Central memory CD8-positive, alpha-beta T cell (primary cell): ENCODE results near the gene FBXL16.
A peak's percentile ranks its signal among the peaks of the same experiment; 100 is the strongest.
"Not testable (repeated sequence)": the region's sequence is repeated elsewhere in the genome, so short reads cannot be mapped to it uniquely, and the experiment has no call there.

Experiments
- ATAC-seq: fragments of 150-1000 bp; cut with Tn5 transposase; replicated peaks from 2 replicates; pipeline ENCODE4 v1.10.0; 2022; ENCODE audit warnings: mild to moderate bottlenecking, moderate FRiP score, moderate number of reproducible peaks; ENCODE audit not compliant: poor library complexity, severe bottlenecking; ENCODE audit errors: extremely low read depth
- DNase-seq, 2 donors: peaks; one replicate each; pipeline ENCODE4 v3.0.0; 2021; ENCODE audit warnings: low spot score in 2 of 2
- H3K27ac Mint-ChIP-seq: one replicate; pipeline ENCODE4 v1.8.0; 2022; ENCODE audit warnings: low read depth, mild to moderate bottlenecking, moderate library complexity, mixed read lengths
- H3K27me3 Mint-ChIP-seq: one replicate; pipeline ENCODE4 v1.8.0; 2022; ENCODE audit warnings: mixed read lengths
- H3K36me3 Mint-ChIP-seq: one replicate; pipeline ENCODE4 v1.8.0; 2022; ENCODE audit warnings: mild to moderate bottlenecking, moderate library complexity, mixed read lengths; ENCODE audit not compliant: insufficient read depth
- H3K4me1 Mint-ChIP-seq: one replicate; pipeline ENCODE4 v1.8.0; 2022; ENCODE audit warnings: mixed read lengths
- H3K4me3 Mint-ChIP-seq: one replicate; pipeline ENCODE4 v1.8.0; 2022; ENCODE audit warnings: mild to moderate bottlenecking, moderate library complexity, mixed read lengths
- H3K9me3 Mint-ChIP-seq: one replicate; pipeline ENCODE4 v1.8.0; 2022; ENCODE audit warnings: mixed read lengths

Gene FBXL16

DNA sequence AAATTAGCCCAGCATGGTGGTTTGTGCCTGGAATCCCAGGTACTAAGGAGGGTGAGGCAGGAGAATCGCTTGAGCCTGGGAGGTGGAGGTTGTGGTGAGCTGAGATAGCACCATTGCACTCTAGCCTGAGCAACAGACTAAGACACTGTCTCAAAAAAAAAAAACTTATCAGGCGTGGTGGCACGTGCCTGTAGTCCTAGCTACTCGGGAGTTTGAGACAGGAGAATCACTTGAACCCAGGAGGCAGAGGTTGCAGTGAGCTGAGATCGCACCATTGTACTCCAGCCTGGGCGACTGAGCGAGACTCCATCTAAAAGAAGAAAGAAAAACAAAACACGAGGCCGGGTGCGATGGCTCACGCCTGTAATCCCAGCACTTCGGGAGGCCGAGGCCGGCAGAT is 37.3 kb upstream of the FBXL16 start:
- not testable (repeated sequence) for H3K9me3 Mint-ChIP-seq, ATAC-seq, H3K27me3 Mint-ChIP-seq, DNase-seq, H3K4me1 Mint-ChIP-seq, H3K27ac Mint-ChIP-seq, H3K4me3 Mint-ChIP-seq
- H3K36me3 Mint-ChIP-seq, result peaks cover 13% of the 10 kb centered on the region

- Mint-ChIP-seq H3K27ac (no peak overlapping the region), H3K9me3 (no peaks in the 10 kb centered on the region), H3K36me3 (peaks cover 18% of the 10 kb centered on the region), H3K27me3 (no peaks in the 10 kb centered on the region), H3K4me1 (no peaks in the 10 kb centered on the region), H3K4me3 (peak overlapping the region; percentile 69)
- ATAC-seq (no peak), DNase-seq (no peak)
Measured at GRCh38 chr16:741986-742629, 36.5 kb upstream of the FBXL16 start.

DNA sequence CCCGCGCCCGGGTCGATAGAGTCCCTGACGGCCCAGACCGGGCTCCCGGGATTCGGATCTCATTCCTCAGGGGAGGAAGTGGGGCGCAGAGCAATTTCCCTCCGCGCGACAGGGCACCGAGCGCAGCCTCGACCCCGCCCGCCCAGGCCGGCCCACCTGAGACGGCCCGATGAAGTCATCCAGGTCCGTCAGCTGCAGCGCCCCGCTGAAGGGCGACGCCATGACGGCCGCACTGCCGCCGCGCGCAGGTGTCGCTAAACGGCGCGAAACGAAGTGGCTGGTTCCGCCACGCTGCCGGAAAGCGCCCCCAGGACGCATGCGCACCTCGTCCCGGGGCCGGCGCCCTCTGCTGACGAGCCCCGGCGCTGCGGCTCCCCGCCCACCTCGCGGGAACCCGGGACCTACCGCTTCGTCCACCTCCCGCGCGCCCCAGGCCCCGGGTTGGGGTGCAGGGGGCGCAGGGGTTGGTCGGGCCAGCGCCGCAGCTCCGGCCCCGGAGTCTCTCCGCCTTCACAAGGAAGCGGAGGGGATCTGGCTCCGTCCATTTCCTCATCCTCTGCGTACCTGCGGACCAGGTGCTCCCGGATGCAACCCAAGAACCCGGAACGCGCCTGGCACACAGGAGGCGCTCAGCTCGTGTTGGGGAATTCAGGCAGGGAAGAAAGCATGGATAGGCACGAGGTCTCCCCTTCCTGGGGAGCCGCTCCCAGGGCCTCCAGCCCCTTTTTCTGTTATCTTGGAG is 35.3 kb upstream of the FBXL16 start, which contains the start of gene CIAO3:
CIAO3 (minus strand) TSS at position 234 of the 742 bp plus-strand sequence; CDS start at position 222, 12 bp downstream.
- Mint-ChIP-seq H3K27ac (no peak within 1 kb of the TSS), H3K36me3 (peaks cover 27% of the 10 kb centered on the region), H3K4me3 (peak within 1 kb of the TSS; percentile 69), H3K9me3 (no peaks in the 10 kb centered on the region), H3K4me1 (no peaks in the 10 kb centered on the region), H3K27me3 (no peaks in the 10 kb centered on the region)
- ATAC-seq (peak; percentile 85), DNase-seq (peak; percentile 88 to 97)

GRCh38 chr16:740459-740763 is 34.8 kb upstream of the FBXL16 start:
- peak overlapping the region; percentile 69 for H3K4me3 Mint-ChIP-seq
- DNase-seq (no peak), ATAC-seq (peak; percentile 21)
- H3K4me1 Mint-ChIP-seq, result peaks cover 1% of the 10 kb centered on the region
- H3K27ac Mint-ChIP-seq, result no peak overlapping the region
- no peaks in the 10 kb centered on the region for H3K9me3 Mint-ChIP-seq
- H3K27me3 Mint-ChIP-seq, result no peaks in the 10 kb centered on the region
- H3K36me3 Mint-ChIP-seq, result peaks cover 31% of the 10 kb centered on the region

- Mint-ChIP-seq H3K27ac (no peak overlapping the region), H3K36me3 (peaks cover 31% of the 10 kb centered on the region), H3K27me3 (no peaks in the 10 kb centered on the region), H3K4me3 (peak overlapping the region; percentile 69), H3K4me1 (peaks cover 6% of the 10 kb centered on the region), H3K9me3 (no peaks in the 10 kb centered on the region)
- no peak for ATAC-seq
- DNase-seq, result no peak
Measured at GRCh38 chr16:739560-740458, 34.2 kb upstream of the FBXL16 start.

DNA sequence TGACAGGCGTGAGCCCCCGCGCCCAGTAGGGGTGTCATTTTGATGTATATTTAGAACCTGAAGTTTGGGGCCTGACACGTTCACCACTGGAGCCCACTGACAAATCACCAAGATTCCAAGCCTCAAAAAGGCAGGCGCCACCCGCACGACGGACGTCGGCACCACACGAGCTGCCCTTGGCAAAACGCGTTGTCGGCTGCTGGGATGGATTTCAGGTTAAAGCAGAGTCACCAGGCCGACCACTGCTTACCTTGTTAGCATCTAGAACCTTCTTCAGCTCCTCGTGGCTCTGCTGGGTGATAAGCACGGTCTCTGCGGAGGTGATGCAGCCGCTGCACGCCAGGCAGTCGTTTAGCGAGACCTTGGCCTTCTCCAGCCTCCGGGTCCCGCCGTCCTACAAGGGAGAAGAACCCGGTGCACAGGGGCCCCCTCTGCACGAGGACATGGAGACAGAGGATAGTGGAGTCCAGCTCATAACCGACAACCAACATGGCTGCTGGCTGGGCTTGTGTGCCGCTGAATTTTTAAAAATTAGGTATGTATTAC is 31.4 kb upstream of the FBXL16 start:
- H3K36me3 Mint-ChIP-seq, result peaks cover 37% of the 10 kb centered on the region
- no peak overlapping the region for H3K4me3 Mint-ChIP-seq
- H3K9me3 Mint-ChIP-seq, result no peaks in the 10 kb centered on the region
- no peaks in the 10 kb centered on the region for H3K27me3 Mint-ChIP-seq
- ATAC-seq (no peak), DNase-seq (no peak)
- peaks cover 6% of the 10 kb centered on the region for H3K4me1 Mint-ChIP-seq
- no peak overlapping the region for H3K27ac Mint-ChIP-seq

GRCh38 chr16:735982-736453 is 30.4 kb upstream of the FBXL16 start:
- ATAC-seq, result no peak
- Mint-ChIP-seq H3K9me3 (no peaks in the 10 kb centered on the region), H3K36me3 (peaks cover 36% of the 10 kb centered on the region), H3K27me3 (no peaks in the 10 kb centered on the region), H3K4me3 (no peak overlapping the region), H3K27ac (no peak overlapping the region), H3K4me1 (peaks cover 6% of the 10 kb centered on the region)
- DNase-seq, result no peak

- Mint-ChIP-seq H3K27me3 (no peaks in the 10 kb centered on the region), H3K36me3 (peaks cover 38% of the 10 kb centered on the region), H3K4me1 (peaks cover 6% of the 10 kb centered on the region), H3K27ac (no peak overlapping the region), H3K4me3 (no peak overlapping the region), H3K9me3 (no peaks in the 10 kb centered on the region)
- no peak for DNase-seq
- ATAC-seq, result no peak
Measured at GRCh38 chr16:734981-735881, 29.6 kb upstream of the FBXL16 start.

GRCh38 chr16:734208-734980 is 28.8 kb upstream of the FBXL16 start:
- Mint-ChIP-seq H3K27me3 (no peaks in the 10 kb centered on the region), H3K9me3 (no peaks in the 10 kb centered on the region), H3K4me1 (peaks cover 6% of the 10 kb centered on the region), H3K27ac (no peak overlapping the region), H3K4me3 (no peak overlapping the region), H3K36me3 (peaks cover 37% of the 10 kb centered on the region)
- DNase-seq (no peak), ATAC-seq (no peak)

- H3K4me3 Mint-ChIP-seq, result no peak overlapping the region
- peaks cover 6% of the 10 kb centered on the region for H3K4me1 Mint-ChIP-seq
- DNase-seq, result no peak
- no peaks in the 10 kb centered on the region for H3K9me3 Mint-ChIP-seq
- no peaks in the 10 kb centered on the region for H3K27me3 Mint-ChIP-seq
- no peak for ATAC-seq
- H3K27ac Mint-ChIP-seq, result no peak overlapping the region
- H3K36me3 Mint-ChIP-seq, result peaks cover 34% of the 10 kb centered on the region
Measured at GRCh38 chr16:733382-734207, 28.0 kb upstream of the FBXL16 start.
